ENCODE data around the gene PFKM. TPM values are rescaled to one million over a fixed set of nuclear protein-coding genes. Genes with fewer than 3 reads are reported as not detected.

The PFKM gene
- total RNA-seq, 1 experiment from 2014 or later, result 92.4 TPM

DNA sequence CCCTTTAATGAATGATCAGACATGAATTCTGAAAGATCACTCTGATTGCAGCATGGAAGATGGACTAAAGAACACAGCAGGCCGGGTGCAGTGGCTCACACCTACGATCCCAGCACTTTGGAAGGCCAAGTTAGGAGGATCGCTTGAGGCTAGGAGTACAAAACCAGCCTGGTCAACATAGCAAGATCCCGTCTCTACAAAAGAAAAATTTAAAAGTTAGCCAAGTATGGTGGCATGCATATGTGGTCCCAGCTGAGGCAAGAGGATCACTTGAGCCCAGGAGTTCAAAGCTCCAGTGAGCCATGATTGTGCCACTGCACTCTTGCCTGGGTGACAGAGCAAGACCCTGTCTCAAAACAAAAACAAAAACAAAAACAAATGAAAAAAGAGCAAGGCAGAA, 48.4 kb upstream of the PFKM start:
- H3K4me1 Mint-ChIP-seq, result no peaks in the 10 kb centered on the region
- Histone ChIP-seq H3K27ac (ENCODE audit: insufficient read length, low read depth, low read length) (no peak overlapping the region), H2AK5ac (ENCODE audit: insufficient read length, low read length) (no peak overlapping the region), H2AFZ (ENCODE audit: low read length) (no peak overlapping the region), H2BK12ac (ENCODE audit: insufficient read length, low read depth, low read length) (no peak overlapping the region), H3K79me2 (ENCODE audit: insufficient read depth, low read length) (no peaks in the 10 kb centered on the region), H2BK15ac (ENCODE audit: low read depth, low read length) (no peak overlapping the region), H3K23me2 (ENCODE audit: insufficient read length, low read depth, low read length, poor library complexity, severe bottlenecking) (no peaks in the 10 kb centered on the region), H3K14ac (ENCODE audit: insufficient read depth, low read length) (no peak overlapping the region), H4K8ac (replicated peaks; ENCODE audit: insufficient read length, low read depth, low read length) (no peak overlapping the region), H3K79me1 (ENCODE audit: insufficient read depth, low read depth, low read length, poor library complexity, severe bottlenecking) (no peaks in the 10 kb centered on the region), H2BK5ac (ENCODE audit: insufficient read length, low read length) (no peak overlapping the region), H4K5ac (ENCODE audit: insufficient read length, low read depth, low read length) (no peak overlapping the region), H3K56ac (ENCODE audit: insufficient read length, low read depth, low read length) (no peak overlapping the region), H2BK120ac (ENCODE audit: low read depth, low read length, poor library complexity, severe bottlenecking) (no peak overlapping the region), H3K9ac (ENCODE audit: extremely low read depth, insufficient read length, low read length) (no peak overlapping the region), H3K4me1 (ENCODE audit: insufficient read depth, low read length) (no peaks in the 10 kb centered on the region), H3K4ac (ENCODE audit: low read depth, low read length) (no peak overlapping the region), H3K18ac (ENCODE audit: insufficient read length, low read depth, low read length) (no peak overlapping the region), H3K27me3 (ENCODE audit: insufficient read depth, low read length) (no peaks in the 10 kb centered on the region), H3T11ph (ENCODE audit: low read length) (no peak overlapping the region), H4K91ac (ENCODE audit: insufficient read length, low read depth, low read length) (no peak overlapping the region), H3K23ac (ENCODE audit: insufficient read length, low read depth, low read length) (no peak overlapping the region), H3K9me3 (ENCODE audit: control insufficient read depth, low read depth, low read length) (no peaks in the 10 kb centered on the region), H2BK20ac (ENCODE audit: low read depth, low read length, poor library complexity, severe bottlenecking) (no peak overlapping the region), H3K4me2 (ENCODE audit: insufficient read depth, insufficient read length, low read length) (no peak overlapping the region), H4K20me1 (ENCODE audit: control insufficient read depth, insufficient read depth, insufficient read length) (no peaks in the 10 kb centered on the region)
- DNase-seq, result no peak
- no CpG with 5 or more reads among the region's 4 CpGs for WGBS (ENCODE audit: extremely low coverage, insufficient read length, low lambda C conversion rate)
- H3K27me3 Mint-ChIP-seq (ENCODE audit: low read depth), result no peaks in the 10 kb centered on the region
- H3K4me3 Mint-ChIP-seq, result no peak overlapping the region
- peaks cover 8 to 52% (median 40%) of the 10 kb centered on the region in 3 experiments; a peak in 5 of 7 replicates for H3K36me3 Mint-ChIP-seq (ENCODE audit: insufficient read depth in 1 of 3, low read depth in 3 of 3)
- TF ChIP-seq, protein P1, sequence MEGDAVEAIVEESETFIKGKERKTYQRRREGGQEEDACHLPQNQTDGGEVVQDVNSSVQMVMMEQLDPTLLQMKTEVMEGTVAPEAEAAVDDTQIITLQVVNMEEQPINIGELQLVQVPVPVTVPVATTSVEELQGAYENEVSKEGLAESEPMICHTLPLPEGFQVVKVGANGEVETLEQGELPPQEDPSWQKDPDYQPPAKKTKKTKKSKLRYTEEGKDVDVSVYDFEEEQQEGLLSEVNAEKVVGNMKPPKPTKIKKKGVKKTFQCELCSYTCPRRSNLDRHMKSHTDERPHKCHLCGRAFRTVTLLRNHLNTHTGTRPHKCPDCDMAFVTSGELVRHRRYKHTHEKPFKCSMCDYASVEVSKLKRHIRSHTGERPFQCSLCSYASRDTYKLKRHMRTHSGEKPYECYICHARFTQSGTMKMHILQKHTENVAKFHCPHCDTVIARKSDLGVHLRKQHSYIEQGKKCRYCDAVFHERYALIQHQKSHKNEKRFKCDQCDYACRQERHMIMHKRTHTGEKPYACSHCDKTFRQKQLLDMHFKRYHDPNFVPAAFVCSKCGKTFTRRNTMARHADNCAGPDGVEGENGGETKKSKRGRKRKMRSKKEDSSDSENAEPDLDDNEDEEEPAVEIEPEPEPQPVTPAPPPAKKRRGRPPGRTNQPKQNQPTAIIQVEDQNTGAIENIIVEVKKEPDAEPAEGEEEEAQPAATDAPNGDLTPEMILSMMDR (conservative IDR thresholded peaks at IDR 0.05), result no peak
- H3K9me3 Mint-ChIP-seq, result no peaks in the 10 kb centered on the region
- no peak overlapping the region for H3K27ac Mint-ChIP-seq
